ENCODE results near the gene STARD3NL.
"Not testable (repeated sequence)": the region's sequence is repeated elsewhere in the genome, so short reads cannot be mapped to it uniquely, and the experiment has no call there.

- not testable (repeated sequence) for TF ChIP-seq POLR2A (IDR thresholded peaks at IDR 0.05)
- TF ChIP-seq, protein P1, sequence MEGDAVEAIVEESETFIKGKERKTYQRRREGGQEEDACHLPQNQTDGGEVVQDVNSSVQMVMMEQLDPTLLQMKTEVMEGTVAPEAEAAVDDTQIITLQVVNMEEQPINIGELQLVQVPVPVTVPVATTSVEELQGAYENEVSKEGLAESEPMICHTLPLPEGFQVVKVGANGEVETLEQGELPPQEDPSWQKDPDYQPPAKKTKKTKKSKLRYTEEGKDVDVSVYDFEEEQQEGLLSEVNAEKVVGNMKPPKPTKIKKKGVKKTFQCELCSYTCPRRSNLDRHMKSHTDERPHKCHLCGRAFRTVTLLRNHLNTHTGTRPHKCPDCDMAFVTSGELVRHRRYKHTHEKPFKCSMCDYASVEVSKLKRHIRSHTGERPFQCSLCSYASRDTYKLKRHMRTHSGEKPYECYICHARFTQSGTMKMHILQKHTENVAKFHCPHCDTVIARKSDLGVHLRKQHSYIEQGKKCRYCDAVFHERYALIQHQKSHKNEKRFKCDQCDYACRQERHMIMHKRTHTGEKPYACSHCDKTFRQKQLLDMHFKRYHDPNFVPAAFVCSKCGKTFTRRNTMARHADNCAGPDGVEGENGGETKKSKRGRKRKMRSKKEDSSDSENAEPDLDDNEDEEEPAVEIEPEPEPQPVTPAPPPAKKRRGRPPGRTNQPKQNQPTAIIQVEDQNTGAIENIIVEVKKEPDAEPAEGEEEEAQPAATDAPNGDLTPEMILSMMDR (IDR thresholded peaks at IDR 0.05), result not testable (repeated sequence)
Observed at GRCh38 chr7:38234759-38235158, 56.7 kb downstream of the STARD3NL start.
